Activated T-helper 17 cell treated with anti-CD3 and anti-CD28 coated beads, Interleukin-2, amount 50 U/mL, for 72 hours (primary cell): ENCODE data around the gene PTPRD. TPM values are rescaled to one million over a fixed set of nuclear protein-coding genes. Genes with fewer than 3 reads are reported as not detected.

Experiments used
- ATAC-seq: fragments of 150-1000 bp; cut with Tn5 transposase; replicated peaks from 2 replicates; pipeline ENCODE4 v1.10.0; 2021; ENCODE audit warnings: mild to moderate bottlenecking, moderate library complexity
- H3K27ac Mint-ChIP-seq: one replicate; pipeline ENCODE4 v1.8.0; 2022; ENCODE audit warnings: mixed read lengths
- H3K27me3 Mint-ChIP-seq: one replicate; pipeline ENCODE4 v1.8.0; 2022; ENCODE audit warnings: mixed read lengths
- H3K36me3 Mint-ChIP-seq: one replicate; pipeline ENCODE4 v1.8.0; 2022; ENCODE audit warnings: low read depth, mild to moderate bottlenecking, mixed read lengths
- H3K4me1 Mint-ChIP-seq: one replicate; pipeline ENCODE4 v1.8.0; 2022; ENCODE audit warnings: mixed read lengths
- H3K4me3 Mint-ChIP-seq: one replicate; pipeline ENCODE4 v1.8.0; 2022; ENCODE audit warnings: mild to moderate bottlenecking, mixed read lengths
- H3K9me3 Mint-ChIP-seq: one replicate; pipeline ENCODE4 v1.8.0; 2022; ENCODE audit warnings: mixed read lengths
- total RNA-seq, 2 donors: library from RNA; stranded (reverse); gene quantifications; one replicate each; pipeline ENCODE4 v1.2.3, GENCODE V29; 2022

PTPRD gene
- total RNA-seq, 2 donors from 2014 or later, result 0.04 TPM; not detected in 1

GRCh38 chr9:8895106-8895860 lies 1717.5 kb downstream of the PTPRD start:
- no peak for ATAC-seq
- Mint-ChIP-seq H3K36me3 (no peaks in the 10 kb centered on the region), H3K9me3 (no peaks in the 10 kb centered on the region), H3K4me1 (no peaks in the 10 kb centered on the region), H3K27me3 (peaks cover 13% of the 10 kb centered on the region), H3K4me3 (no peak overlapping the region), H3K27ac (no peak overlapping the region)

- Mint-ChIP-seq H3K27me3 (peaks cover 10% of the 10 kb centered on the region), H3K27ac (no peak overlapping the region), H3K4me1 (no peaks in the 10 kb centered on the region), H3K36me3 (no peaks in the 10 kb centered on the region), H3K9me3 (no peaks in the 10 kb centered on the region), H3K4me3 (no peak overlapping the region)
- no peak for ATAC-seq
Measured at GRCh38 chr9:8890695-8891094, 1722.1 kb downstream of the PTPRD start.

- Mint-ChIP-seq H3K9me3 (no peaks in the 10 kb centered on the region), H3K4me1 (no peaks in the 10 kb centered on the region), H3K27ac (no peak overlapping the region), H3K36me3 (no peaks in the 10 kb centered on the region), H3K4me3 (no peak overlapping the region), H3K27me3 (peaks cover 7% of the 10 kb centered on the region)
- ATAC-seq, result no peak
Measured at GRCh38 chr9:8889100-8889499, 1723.7 kb downstream of the PTPRD start.

- H3K4me3 Mint-ChIP-seq, result no peak overlapping the region
- no peaks in the 10 kb centered on the region for H3K36me3 Mint-ChIP-seq
- no peaks in the 10 kb centered on the region for H3K9me3 Mint-ChIP-seq
- no peak for ATAC-seq
- H3K4me1 Mint-ChIP-seq, result no peaks in the 10 kb centered on the region
- no peak overlapping the region for H3K27ac Mint-ChIP-seq
- peaks cover 7% of the 10 kb centered on the region for H3K27me3 Mint-ChIP-seq
Measured at GRCh38 chr9:8888591-8888990, 1724.2 kb downstream of the PTPRD start.

- no peaks in the 10 kb centered on the region for H3K9me3 Mint-ChIP-seq
- ATAC-seq, result no peak
- H3K27ac Mint-ChIP-seq, result no peak overlapping the region
- H3K27me3 Mint-ChIP-seq, result no peaks in the 10 kb centered on the region
- no peaks in the 10 kb centered on the region for H3K36me3 Mint-ChIP-seq
- no peaks in the 10 kb centered on the region for H3K4me1 Mint-ChIP-seq
- H3K4me3 Mint-ChIP-seq, result no peak overlapping the region
Measured at GRCh38 chr9:8887369-8887768, 1725.4 kb downstream of the PTPRD start.

- Mint-ChIP-seq H3K36me3 (no peaks in the 10 kb centered on the region), H3K9me3 (no peaks in the 10 kb centered on the region), H3K27ac (no peak overlapping the region), H3K4me3 (no peak overlapping the region), H3K27me3 (no peaks in the 10 kb centered on the region), H3K4me1 (no peaks in the 10 kb centered on the region)
- no peak for ATAC-seq
Measured at GRCh38 chr9:8883321-8883720, 1729.5 kb downstream of the PTPRD start.

GRCh38 chr9:8880060-8880459 lies 1732.7 kb downstream of the PTPRD start:
- H3K4me3 Mint-ChIP-seq, result no peak overlapping the region
- H3K4me1 Mint-ChIP-seq, result no peaks in the 10 kb centered on the region
- no peak for ATAC-seq
- no peaks in the 10 kb centered on the region for H3K9me3 Mint-ChIP-seq
- H3K27ac Mint-ChIP-seq, result no peak overlapping the region
- H3K36me3 Mint-ChIP-seq, result no peaks in the 10 kb centered on the region
- peaks cover 7% of the 10 kb centered on the region for H3K27me3 Mint-ChIP-seq

GRCh38 chr9:8879284-8879683 lies 1733.5 kb downstream of the PTPRD start:
- Mint-ChIP-seq H3K9me3 (no peaks in the 10 kb centered on the region), H3K27me3 (peaks cover 7% of the 10 kb centered on the region), H3K4me1 (no peaks in the 10 kb centered on the region), H3K36me3 (no peaks in the 10 kb centered on the region), H3K4me3 (no peak overlapping the region), H3K27ac (no peak overlapping the region)
- ATAC-seq, result no peak

- H3K4me3 Mint-ChIP-seq, result no peak overlapping the region
- H3K4me1 Mint-ChIP-seq, result no peaks in the 10 kb centered on the region
- no peak overlapping the region for H3K27ac Mint-ChIP-seq
- no peak for ATAC-seq
- no peaks in the 10 kb centered on the region for H3K36me3 Mint-ChIP-seq
- peaks cover 9% of the 10 kb centered on the region for H3K27me3 Mint-ChIP-seq
- H3K9me3 Mint-ChIP-seq, result no peaks in the 10 kb centered on the region
Measured at GRCh38 chr9:8877753-8878494, 1734.9 kb downstream of the PTPRD start.

- Mint-ChIP-seq H3K36me3 (no peaks in the 10 kb centered on the region), H3K4me1 (no peaks in the 10 kb centered on the region), H3K27ac (no peak overlapping the region), H3K27me3 (peaks cover 13% of the 10 kb centered on the region), H3K4me3 (no peak overlapping the region), H3K9me3 (no peaks in the 10 kb centered on the region)
- no peak for ATAC-seq
Measured at GRCh38 chr9:8876303-8876702, 1736.5 kb downstream of the PTPRD start.

GRCh38 chr9:8874482-8874881 lies 1738.3 kb downstream of the PTPRD start:
- H3K4me1 Mint-ChIP-seq, result no peaks in the 10 kb centered on the region
- H3K9me3 Mint-ChIP-seq, result no peaks in the 10 kb centered on the region
- H3K27ac Mint-ChIP-seq, result no peak overlapping the region
- peaks cover 13% of the 10 kb centered on the region for H3K27me3 Mint-ChIP-seq
- H3K4me3 Mint-ChIP-seq, result no peak overlapping the region
- no peaks in the 10 kb centered on the region for H3K36me3 Mint-ChIP-seq
- ATAC-seq, result no peak

- Mint-ChIP-seq H3K4me3 (no peak overlapping the region), H3K27me3 (peaks cover 13% of the 10 kb centered on the region), H3K9me3 (no peaks in the 10 kb centered on the region), H3K27ac (no peak overlapping the region), H3K36me3 (no peaks in the 10 kb centered on the region), H3K4me1 (no peaks in the 10 kb centered on the region)
- no peak for ATAC-seq
Measured at GRCh38 chr9:8872802-8873201, 1740.0 kb downstream of the PTPRD start.

- Mint-ChIP-seq H3K4me1 (no peaks in the 10 kb centered on the region), H3K4me3 (no peak overlapping the region), H3K27ac (no peak overlapping the region), H3K27me3 (peaks cover 10% of the 10 kb centered on the region), H3K9me3 (no peaks in the 10 kb centered on the region), H3K36me3 (no peaks in the 10 kb centered on the region)
- ATAC-seq, result no peak
Measured at GRCh38 chr9:8871796-8872445, 1740.9 kb downstream of the PTPRD start.

GRCh38 chr9:8871396-8871795 lies 1741.4 kb downstream of the PTPRD start:
- Mint-ChIP-seq H3K27ac (no peak overlapping the region), H3K27me3 (peaks cover 12% of the 10 kb centered on the region), H3K4me1 (no peaks in the 10 kb centered on the region), H3K9me3 (no peaks in the 10 kb centered on the region), H3K36me3 (no peaks in the 10 kb centered on the region), H3K4me3 (no peak overlapping the region)
- no peak for ATAC-seq

GRCh38 chr9:8869812-8870211 lies 1743.0 kb downstream of the PTPRD start:
- Mint-ChIP-seq H3K27me3 (peaks cover 13% of the 10 kb centered on the region), H3K4me3 (no peak overlapping the region), H3K4me1 (no peaks in the 10 kb centered on the region), H3K27ac (no peak overlapping the region), H3K36me3 (no peaks in the 10 kb centered on the region), H3K9me3 (no peaks in the 10 kb centered on the region)
- ATAC-seq, result no peak
